ENCODE measurements around the gene ERFL.

The ERFL gene

DNA sequence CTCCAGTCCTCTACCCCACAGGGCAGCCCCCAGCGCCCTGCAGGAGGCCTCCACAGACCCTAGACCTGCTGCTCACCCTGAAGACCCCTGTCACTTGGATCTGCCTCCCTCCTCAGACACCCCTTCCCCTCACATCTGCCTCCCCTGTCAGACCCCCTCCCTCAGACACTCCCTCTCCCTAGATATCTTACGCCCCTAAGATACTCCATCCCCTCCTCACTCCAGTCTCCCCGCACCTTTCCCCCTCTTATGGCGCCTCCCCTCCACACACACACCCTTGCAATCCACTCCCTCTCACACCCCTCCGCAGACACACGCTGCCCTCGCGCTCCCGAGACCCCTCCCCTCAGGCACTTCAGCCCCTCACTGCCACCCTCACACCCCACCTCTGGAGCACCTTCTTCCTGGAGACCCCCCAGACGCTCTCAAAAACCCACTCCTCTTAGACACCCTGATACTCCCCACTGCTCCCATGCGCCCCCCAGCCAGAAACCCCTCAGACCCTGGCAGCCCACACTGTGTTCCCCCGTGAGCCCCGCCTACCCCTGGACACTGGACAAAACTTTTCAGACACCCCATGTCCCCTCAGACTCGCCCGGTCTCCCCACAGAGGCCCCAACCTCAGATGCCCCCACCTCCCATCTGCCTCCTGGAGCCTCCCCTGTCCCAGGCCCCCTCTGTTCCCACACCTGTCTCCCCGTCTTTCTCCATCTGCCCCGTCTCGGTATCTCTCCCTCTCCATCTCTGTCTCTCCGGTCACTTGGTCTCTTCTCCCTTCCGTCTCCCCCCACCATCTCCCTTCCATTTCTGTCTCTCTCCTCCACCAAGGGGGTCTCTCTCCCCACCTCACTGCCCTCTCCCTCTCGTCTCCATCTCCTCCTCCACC, 14.5 kb downstream of the ERFL start:
- no peak for DNase-seq (ENCODE audit: low read depth in 2 of 2)

DNA sequence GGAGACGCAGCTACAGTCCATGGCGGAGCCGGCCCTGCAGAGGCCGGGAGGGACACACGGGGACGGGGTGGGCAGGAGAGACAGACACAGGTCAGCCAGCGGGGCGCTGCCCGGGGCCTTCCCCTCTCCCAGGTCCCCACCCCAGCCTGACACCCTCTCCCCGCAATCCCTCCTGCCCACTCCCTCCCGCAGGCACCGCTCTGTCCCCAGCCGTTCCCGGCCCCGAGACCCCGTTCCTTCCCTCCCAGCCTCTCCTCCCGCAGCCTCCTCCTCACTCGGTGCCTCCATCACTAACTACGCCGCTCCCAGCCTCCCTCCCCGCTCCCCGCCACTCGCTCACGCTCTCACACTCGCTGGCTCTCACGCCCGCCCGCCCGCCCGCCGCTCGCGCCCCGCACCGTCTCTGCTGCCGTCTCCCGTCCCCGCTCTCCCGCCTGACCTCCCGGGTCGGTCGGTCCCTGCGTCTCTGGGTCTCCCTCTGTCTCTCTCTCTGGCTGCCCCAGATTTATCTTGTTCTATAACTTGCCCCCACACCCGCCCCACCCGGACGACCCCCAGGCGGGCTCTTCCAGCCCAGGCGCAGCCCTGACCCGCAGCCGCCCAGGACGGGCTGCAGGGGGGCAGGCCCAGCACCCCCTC, 15.2 kb downstream of the ERFL start:
- DNase-seq (ENCODE audit: low read depth in 2 of 2) = no peak

DNA sequence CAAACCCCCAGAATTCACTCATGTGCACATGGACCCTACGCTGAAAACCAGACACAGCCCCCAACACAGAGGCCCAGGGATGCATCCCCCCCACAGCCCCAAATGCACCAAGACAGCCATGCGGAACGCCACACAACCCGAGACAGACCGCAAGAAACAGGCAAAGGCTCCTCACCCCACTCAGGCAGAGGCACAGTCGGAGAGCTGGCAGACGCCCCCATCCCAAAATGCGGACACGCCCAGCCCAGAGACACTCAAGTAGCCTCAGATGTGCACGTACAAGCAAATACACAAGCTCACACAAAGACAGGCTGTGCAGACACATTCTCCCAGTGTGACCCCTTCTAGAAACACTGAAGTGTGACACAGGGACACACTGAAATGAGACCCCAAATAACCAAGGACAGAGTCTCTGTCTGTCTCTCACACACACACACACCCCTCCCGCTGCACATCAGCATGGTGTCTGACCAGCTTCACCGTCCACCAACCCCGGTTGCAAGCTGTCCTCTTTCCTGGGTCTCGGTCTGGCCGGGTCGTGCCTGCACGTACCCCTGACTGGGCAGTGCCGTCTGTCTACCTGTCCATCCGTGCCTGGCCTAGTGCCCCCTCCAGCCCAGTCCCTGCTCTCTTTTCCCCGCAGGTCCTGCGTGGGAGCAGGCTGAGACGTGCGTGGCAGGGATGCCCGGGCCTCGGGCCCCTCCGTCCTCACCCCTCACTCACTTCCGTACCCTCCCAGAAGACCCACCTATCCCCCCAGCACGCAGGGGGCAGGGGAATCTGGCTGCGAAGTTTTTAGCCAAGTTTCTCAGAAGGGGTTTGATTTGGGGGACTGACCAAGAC, 16.1 kb downstream of the ERFL start:
- DNase-seq (ENCODE audit: low read depth in 2 of 2) = no peak

DNA sequence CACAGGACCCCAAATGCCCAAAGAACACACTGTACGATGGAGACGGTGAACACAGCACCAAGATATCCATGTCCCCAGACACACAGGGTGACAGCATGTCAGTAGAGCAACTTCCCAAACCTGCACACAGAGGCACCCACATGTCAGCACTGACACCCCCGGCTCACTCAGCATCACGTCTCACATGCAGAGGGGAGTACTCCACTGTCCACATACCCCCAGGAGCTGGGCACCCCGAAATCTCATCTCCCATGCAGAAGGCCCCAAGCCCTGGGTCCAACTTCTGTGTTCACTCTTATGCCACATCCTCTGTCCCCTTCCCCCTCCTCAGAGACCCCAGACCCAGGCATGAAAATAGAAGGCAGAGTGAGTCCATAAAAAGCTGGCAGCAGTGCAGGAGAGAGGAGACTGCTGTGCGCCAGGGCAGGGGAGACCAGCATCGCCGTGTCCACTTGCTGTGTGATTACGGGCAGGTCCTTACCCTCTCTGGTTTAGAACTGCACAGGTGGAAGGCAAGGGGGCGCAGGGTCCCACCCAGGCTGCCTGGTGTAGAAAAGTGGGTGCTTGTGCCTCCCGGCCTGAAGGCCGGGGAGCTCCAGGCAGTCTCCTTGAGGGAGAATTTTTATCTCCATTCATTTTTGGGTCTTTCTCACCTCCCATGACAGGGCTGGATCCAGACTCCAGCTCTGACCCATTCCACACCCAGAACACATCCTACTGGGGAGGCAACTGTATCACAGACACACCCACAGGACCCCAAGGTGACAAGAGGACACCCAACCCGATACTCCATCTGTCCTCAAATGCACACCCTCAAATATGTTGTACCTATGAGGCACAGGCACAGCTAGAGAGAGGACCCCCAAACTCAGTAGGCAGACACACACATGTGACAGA, 17.0 kb downstream of the ERFL start:
- no peak for DNase-seq (ENCODE audit: low read depth in 2 of 2)

DNA sequence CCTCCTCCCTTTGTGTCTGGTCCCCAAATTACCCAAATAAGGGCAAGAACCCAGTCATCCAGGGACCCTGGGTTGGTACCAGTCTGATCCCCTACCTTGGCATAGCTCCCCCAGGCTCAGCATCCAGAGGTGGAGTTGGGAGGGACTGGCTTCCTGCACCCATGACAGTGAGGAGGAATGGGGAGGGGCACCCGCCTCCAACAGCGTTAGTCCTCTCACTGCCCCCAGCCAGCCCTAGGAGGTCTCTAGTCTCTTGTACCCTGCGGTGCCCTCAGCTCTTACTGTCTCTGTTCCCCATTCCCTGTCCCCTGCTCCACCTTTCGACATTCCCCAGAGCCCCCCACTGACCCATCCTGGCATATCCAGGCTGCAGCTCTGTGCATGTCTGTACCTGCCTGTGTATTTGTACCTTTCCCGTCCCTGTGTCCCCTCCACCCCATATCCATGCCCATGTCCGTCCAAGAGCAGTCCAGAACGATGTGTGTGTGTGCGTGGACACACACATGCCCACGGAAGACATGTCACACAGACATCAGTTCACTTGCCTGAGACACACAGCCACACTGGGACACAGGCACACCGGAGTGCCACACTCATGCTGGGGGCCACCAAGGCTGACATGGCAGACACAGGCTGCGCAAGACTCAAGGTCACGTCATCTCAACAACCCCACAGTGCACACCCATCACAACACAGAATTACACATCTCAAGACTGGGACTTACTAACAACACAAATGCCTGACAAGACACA, 17.8 kb downstream of the ERFL start:
- no peak for DNase-seq (ENCODE audit: low read depth in 2 of 2)

DNA sequence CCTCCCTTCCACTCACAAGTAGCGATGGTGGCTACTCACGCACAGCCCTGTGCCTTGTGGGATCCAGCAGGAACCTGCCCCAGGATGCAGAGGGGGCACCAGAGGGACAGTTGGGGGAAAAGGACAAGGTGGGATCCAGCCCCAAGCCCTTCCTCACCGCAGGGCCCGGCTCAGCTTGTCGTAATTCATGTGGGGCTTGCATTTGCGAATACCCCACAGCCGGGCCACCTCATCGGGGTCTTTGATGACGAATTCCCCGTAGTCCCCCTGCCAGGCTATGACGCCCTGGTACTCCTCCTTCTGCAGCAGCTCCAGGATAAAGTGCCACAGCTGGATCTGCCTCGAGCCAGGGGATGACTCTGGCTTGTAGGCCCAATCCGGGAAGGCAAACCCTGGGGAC, 18.5 kb downstream of the ERFL start:
- DNase-seq (ENCODE audit: low read depth in 2 of 2) = no peak

DNA sequence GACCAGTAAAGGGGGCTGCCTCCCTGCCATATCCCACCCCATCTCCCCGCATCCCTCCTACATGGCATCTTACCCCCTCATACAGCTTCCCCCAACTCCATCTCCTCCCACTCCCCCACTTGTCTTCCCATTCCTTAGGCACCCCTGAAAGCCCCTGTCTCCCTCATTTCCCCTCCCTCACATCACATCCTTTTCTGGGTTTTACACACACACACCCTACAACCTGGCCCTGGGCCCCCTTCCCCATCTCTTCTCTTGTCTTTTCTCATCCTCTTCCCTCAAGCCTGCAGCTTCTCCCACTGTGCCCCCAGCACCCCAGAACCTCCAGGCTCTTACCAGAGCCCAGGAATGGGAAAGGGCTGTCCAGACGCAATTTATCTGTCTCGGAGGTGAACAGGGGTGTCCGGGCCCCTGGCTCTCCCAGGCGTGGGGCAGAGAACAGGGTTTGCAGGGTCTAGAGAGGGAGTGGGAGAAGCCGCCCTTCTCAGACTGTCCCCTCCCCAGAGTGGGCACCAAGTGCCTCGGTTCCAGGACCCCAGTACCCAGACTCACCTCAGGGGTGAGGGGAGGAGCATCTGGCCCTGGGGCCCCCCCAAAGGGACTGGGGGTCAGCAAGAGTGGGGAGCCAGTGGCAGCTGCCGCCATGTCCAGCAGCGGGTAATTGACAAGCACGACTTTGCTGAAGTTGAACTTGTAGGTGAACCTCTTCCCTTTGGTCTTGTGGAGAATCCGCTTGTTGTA, 19.4 kb downstream of the ERFL start:
- no peak for DNase-seq (ENCODE audit: low read depth in 2 of 2)

DNA sequence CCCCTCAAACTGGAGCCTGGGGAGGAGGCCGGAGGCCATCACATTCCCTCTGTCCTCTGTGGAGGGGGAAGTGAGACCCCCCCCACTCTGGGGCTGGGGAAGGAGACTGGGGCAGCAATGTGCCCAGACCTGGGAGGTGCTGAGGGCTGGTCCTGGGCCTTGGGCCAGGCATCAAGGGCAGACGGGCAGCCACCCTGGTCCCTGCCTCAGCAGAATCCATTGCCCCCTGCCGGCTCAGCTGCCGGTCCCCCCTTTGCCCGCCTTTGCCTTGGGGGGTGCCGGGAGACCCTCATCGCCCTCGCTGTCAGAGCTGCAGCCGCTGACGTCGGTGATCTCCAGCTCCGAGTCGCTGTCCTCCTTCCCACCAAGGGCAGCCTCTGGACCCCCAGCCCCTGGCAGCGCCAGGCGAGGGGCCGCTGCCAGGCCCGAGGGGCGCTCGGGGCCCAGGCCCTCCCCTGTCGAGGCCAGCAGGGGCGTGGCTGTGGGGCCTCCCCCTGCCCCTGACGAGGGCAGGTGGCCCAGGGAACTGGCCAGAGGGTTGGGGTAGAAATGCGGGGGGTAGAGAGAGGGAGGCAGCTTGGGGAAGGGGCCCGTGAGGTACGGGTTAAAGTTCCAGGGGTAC, 20.1 kb downstream of the ERFL start:
- DNase-seq (ENCODE audit: low read depth in 2 of 2) = no peak

DNA sequence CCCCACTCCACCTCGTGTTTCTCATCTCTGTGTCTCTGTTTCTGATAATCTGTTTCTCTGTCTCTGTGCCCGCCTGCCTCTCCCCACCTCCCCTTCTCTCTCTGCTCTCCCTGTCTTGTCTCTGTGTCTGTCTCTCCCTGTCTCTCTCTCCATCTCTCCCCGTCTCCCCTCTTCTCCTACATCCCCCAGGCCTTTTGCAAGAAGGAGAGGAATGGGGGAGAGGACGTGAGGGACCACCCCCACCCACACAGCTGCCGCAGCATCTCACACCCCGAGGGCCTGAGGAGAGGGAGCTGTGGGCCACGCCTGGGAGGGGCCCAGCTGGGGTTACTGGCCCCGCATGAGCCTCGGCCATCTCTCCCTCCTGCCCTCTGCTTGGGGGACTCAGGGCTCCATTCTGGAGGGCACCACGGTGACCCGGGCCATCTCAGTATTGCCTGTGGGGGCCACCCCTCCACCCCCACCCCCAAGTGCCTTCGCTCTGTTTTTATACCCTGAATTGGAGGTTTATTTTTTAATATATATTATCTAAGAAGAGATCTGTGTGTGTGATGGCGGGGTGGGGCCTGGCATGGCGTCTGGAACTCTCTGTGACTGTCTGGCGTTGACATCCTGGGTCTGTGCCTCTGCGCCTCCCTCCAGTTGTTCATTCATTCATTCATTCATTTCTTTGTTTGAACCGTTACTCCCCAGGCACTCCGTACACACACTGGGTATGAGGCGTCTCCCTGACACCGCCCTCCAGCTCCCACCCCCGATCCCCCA, 21.2 kb downstream of the ERFL start:
- DNase-seq (ENCODE audit: low read depth in 2 of 2) = no peak

DNA sequence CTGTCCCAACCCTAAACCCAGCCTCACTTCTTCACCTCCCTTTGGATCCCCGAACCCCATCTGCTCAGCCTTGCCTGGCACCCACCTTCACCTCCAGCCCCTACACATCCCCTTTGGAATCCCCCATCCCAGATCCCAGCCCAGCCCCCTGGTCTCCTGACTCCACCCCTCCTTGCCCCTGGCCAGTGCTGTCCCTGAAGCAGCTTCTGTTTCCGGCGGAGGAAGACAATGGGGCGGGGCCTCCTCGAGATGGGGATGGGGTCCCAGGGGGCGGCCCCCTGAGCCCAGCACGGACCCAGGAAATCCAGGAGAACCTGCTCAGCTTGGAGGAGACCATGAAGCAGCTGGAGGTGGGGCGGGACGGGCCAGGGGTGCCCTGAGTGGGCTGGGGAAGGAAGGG, 22.0 kb downstream of the ERFL start:
- no peak for DNase-seq (ENCODE audit: low read depth in 2 of 2)

DNA sequence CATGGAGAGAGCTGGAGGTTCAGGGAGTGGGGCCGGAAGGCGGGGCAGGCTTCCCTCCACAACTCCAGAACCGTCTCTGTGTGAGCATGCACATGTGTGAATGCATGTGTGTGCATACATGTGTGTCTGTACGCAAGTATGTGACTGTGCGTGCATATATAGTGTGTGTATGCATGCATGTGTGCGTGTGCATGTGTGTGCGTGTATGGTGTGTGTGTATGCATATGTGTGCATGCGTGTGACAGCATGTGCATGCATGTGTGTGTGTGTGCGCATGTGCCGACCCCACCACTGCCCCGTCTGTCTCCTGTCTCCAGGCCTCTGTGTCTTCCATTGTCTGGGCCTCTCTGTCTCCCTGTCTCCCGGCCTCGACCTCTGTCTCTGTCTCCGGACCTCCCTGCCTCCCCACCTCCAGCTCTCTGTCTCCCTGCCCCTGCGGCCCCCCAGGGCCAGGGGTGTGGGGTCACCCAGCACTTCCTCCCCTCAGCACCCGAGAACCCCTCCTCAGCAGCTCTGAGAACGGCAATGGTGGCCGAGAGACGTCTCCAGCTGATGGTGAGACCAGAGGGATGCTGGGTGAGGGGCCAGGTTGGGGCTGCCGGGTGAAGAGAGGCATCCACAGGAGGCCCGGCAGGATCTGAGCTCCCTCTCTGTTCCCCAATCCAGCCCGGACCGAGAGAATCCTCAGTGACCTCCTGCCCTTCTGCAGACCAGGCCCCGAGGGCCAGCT, 22.8 kb downstream of the ERFL start:
- no peak for DNase-seq (ENCODE audit: low read depth in 2 of 2)

DNA sequence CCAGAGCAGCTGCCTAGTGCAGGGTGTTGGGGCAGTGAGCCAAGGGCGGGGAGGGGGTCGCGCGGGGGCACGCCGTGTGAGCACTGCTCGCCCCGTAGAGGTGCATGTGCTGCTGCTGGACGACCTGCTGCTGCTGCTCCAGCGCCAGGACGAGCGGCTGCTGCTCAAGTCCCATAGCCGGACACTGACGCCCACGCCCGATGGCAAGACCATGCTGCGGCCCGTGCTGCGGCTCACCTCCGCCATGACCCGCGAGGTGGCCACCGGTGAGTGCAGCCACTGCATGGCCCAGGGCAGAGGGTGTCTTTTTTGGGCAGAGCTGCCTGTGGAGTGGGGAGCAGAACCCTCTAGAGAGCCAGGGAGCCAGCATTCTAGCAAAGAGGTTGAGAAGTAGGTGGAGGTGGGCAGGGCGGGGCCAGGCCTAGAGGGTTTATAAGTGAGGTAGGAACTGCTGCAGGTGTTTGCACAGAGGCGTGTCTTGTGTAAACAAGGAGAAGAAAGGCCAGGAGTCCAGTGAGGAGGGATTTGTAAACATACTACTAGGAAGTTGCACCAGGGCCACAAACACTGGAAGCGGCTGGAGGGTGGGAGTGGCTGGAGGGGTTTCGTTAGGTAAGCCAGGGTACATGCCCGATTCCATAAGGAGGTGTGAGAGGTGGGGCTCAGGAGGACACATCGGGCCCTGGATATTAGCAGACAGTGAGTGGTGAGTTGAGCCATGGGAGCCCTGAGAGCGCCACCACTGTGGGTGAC, 24.0 kb downstream of the ERFL start:
- DNase-seq (ENCODE audit: low read depth in 2 of 2) = no peak

DNA sequence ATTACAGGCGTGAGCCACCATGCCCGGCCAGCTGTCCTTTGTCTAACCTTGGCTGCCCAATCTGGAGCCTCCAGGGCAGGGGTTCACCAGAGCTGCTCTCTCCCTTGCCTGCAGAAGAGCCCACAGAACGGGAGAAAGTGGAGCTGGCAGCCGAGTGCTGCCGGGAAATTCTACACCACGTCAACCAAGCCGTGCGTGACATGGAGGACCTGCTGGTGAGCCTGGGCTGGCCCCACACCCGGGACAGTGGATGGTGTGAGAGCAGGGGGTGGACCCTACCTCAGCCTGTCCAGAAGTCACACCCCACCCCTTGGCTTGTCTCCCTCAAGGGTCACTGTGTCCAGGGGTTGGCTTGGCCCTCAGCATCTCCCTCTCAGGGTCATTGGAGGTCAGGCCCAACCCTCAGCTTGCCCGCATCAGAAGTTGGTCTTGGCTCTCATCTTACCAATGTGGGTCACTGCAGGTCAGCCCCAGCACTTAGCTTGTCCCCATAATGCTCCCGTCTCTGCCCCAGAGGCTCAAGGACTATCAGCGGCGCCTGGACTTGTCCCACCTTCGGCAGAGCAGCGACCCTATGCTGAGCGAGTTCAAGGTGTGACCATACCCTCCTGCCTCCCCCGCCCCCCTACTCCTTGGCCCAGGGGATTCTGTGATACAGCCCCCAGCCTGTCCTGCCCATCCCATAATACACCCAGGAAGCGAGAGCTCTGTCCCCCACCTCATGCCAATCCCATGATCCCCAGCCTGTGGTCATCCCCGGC, 24.9 kb downstream of the ERFL start:
- DNase-seq (ENCODE audit: low read depth in 2 of 2) = no peak

DNA sequence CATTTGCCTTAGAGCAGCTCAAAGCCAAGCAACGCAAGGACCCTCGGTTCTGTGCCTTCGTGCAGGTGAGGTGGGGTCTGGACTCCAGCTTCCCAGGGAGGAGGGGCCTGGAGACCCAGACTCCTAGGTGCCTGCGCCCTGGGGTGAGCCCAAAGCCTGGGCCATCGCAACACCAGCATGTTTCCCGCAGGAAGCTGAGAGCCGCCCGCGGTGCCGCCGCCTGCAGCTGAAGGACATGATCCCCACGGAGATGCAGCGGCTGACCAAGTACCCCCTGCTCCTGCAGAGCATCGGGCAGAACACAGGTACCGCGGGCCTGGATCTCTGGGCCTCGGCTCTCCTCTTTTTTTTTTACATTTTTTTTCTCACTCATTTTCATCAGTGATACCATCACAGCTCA, 25.7 kb downstream of the ERFL start:
- no peak for DNase-seq (ENCODE audit: low read depth in 2 of 2)

DNA sequence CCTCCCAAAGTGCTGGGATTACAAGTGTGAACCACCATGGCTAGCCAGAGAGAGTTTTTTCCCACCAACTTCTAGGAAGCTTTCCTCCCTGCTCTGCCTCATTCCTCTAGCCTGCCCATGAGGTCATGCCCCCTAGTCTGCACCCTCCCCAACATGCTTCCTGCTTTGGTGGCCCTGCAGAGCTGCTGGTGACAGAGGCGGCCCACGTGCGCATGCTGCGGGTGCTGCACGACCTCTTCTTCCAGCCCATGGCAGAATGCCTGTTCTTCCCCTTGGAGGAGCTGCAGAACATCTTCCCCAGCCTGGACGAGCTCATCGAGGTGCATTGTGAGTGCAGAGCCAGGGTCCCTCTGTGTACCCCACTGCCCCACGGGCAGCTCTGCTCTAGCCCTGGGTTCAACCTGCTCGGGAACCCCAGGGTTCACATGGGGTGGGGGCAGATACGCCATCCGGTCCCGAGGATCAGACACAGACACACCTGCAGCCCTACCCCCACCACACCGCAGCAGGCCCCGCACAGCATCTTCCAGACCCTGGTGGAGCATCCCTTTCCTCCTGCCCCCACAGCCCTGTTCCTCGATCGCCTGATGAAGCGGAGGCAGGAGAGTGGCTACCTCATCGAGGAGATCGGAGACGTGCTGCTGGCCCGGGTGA, 26.4 kb downstream of the ERFL start:
- no peak for DNase-seq (ENCODE audit: low read depth in 2 of 2)

DNA sequence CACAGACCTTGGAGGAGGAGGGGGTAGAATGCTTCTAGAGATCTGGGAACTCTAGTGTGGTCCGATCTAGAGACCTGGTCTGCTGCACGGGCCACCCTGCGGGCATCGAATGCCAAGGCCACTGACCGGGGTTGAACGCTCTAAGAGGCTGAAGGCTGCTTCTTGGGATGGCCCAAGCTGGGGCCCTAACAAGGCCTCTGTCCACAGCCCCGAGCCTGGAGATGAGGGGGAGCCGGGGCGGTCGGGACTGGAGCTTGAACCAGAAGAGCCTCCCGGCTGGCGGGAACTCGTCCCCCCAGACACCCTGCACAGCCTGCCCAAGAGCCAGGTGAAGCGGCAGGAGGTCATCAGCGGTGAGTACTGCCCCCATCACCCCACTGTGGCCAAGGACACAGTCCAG, 30.0 kb downstream of the ERFL start:
- no peak for DNase-seq (ENCODE audit: low read depth in 2 of 2)

Measured in fibroblast of skin of left quadriceps (primary cell).